IgD-negative memory B cell (primary cell): Measurements from ENCODE around the gene LLCFC1. TPM values are rescaled to one million over a fixed set of nuclear protein-coding genes. Genes with fewer than 3 reads are reported as not detected.

ENCODE experiments used
- H3K27ac Mint-ChIP-seq, 3 donors: one replicate each; pipeline ENCODE4 v1.8.0; 2020 to 2022; ENCODE audit warnings: mild to moderate bottlenecking in 3 of 3, mixed read lengths in 3 of 3, moderate library complexity in 1 of 3
- H3K27me3 Mint-ChIP-seq: one replicate; pipeline ENCODE4 v1.8.0; 2021; ENCODE audit warnings: mixed read lengths
- H3K36me3 Mint-ChIP-seq: one replicate; pipeline ENCODE4 v1.8.0; 2020; ENCODE audit warnings: mild to moderate bottlenecking, mixed read lengths
- H3K4me1 Mint-ChIP-seq, 3 donors: one replicate each; pipeline ENCODE4 v1.8.0; 2020 to 2022; ENCODE audit warnings: mixed read lengths in 3 of 3, mild to moderate bottlenecking in 1 of 3
- H3K4me3 Mint-ChIP-seq, 4 donors: one replicate each; pipeline ENCODE4 v1.8.0; 2020 to 2022; ENCODE audit warnings: mild to moderate bottlenecking in 4 of 4, mixed read lengths in 4 of 4, moderate library complexity in 3 of 4
- H3K9me3 Mint-ChIP-seq, 3 donors: one replicate each; pipeline ENCODE4 v1.8.0; 2020 to 2021; ENCODE audit warnings: mixed read lengths in 3 of 3, mild to moderate bottlenecking in 1 of 3
- polyA plus RNA-seq: library from polyadenylated mRNA; unstranded; fragments of 300-500 nt; fragmentation: Illumina TruSeq; gene quantifications from one replicate; pipeline ENCODE4 v1.2.3, GENCODE V29; 2021

LLCFC1 gene
- polyA plus RNA-seq, 1 donor from 2014 or later = not detected

GRCh38 chr7:142904128-142904527 lies 35.2 kb upstream of the LLCFC1 start:
- peaks cover 2% of the 10 kb centered on the region for H3K27me3 Mint-ChIP-seq
- H3K27ac Mint-ChIP-seq = no peak overlapping the region
- H3K4me3 Mint-ChIP-seq = no peak overlapping the region
- H3K36me3 Mint-ChIP-seq = no peaks in the 10 kb centered on the region
- H3K4me1 Mint-ChIP-seq = no peaks in the 10 kb centered on the region
- H3K9me3 Mint-ChIP-seq = peaks cover 2 to 8% (median 8%) of the 10 kb centered on the region in 3 donors

GRCh38 chr7:142905759-142906158 lies 33.5 kb upstream of the LLCFC1 start:
- Mint-ChIP-seq H3K27me3 (peaks cover 4% of the 10 kb centered on the region), H3K27ac (no peak overlapping the region), H3K36me3 (no peaks in the 10 kb centered on the region), H3K4me3 (no peak overlapping the region), H3K9me3 (peaks cover 2 to 8% (median 8%) of the 10 kb centered on the region in 3 donors), H3K4me1 (no peaks in the 10 kb centered on the region)

GRCh38 chr7:142906643-142907042 lies 32.6 kb upstream of the LLCFC1 start:
- Mint-ChIP-seq H3K36me3 (no peaks in the 10 kb centered on the region), H3K9me3 (peaks cover 2 to 8% (median 6%) of the 10 kb centered on the region in 3 donors), H3K27ac (no peak overlapping the region), H3K27me3 (peaks cover 6% of the 10 kb centered on the region), H3K4me1 (no peaks in the 10 kb centered on the region), H3K4me3 (no peak overlapping the region)

GRCh38 chr7:142908290-142908689 lies 31.0 kb upstream of the LLCFC1 start:
- H3K27me3 Mint-ChIP-seq = peaks cover 11% of the 10 kb centered on the region
- no peaks in the 10 kb centered on the region for H3K36me3 Mint-ChIP-seq
- H3K9me3 Mint-ChIP-seq = peaks cover 0 to 4% (median 4%) of the 10 kb centered on the region in 3 donors

DNA sequence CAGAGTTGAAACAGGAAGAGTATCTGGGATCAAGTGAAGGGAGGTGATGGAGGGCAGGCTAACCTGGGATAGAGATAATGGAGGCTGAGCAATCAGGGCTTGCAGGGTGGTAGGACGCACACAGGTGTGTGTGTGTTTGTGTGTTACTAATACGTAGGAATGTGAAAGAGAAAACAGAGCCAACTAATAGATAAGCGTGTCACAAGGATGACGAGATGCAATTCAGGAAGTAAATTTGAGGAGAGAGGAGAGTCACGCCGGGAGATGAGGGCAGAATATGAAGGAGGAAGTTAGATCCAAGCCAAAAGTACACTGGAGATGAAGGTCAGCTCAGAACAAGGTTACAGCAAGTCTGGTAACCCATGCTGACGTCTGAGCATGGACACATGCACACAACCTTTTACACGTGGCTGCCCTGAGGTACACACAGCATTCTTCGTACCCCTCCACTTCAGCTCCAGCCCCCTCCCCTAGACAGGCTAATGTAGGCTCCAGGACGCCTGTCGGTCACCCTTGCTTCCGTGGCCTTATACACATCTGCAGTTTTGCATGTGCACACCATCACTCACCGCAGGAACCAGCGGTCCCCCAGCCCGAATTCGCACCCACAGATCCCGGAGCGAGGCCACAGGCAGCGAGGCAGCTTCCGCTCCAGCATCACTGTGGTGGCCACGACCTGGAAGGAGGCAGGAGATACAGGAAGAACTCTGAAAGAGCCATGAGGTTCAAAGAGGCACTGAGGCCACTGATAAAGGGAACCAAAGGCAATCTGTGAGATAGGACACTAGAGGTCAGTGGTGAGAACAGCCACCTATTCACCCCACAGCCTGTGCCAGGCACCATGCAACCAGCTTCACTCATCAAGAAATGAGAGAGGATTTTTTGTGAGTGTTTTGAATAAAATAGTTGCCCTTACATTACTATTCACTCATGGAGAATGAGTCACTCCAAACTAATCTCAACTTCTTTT lies 30.1 kb upstream of the LLCFC1 start:
- H3K27ac Mint-ChIP-seq = no peak overlapping the region
- H3K4me1 Mint-ChIP-seq = peaks cover 0 to 4% (median 2%) of the 10 kb centered on the region in 3 donors
- H3K9me3 Mint-ChIP-seq = peaks cover 0 to 4% (median 4%) of the 10 kb centered on the region in 3 donors
- H3K4me3 Mint-ChIP-seq = peak overlapping the region in 1 of 4 donors; percentile 10
- peaks cover 15% of the 10 kb centered on the region for H3K27me3 Mint-ChIP-seq
- H3K36me3 Mint-ChIP-seq = no peaks in the 10 kb centered on the region

More at GRCh38 chr7:142908290-142908689, 31.0 kb upstream of the LLCFC1 start:
- H3K4me3 Mint-ChIP-seq = no peak overlapping the region
- no peak overlapping the region for H3K27ac Mint-ChIP-seq
- no peaks in the 10 kb centered on the region for H3K4me1 Mint-ChIP-seq

GRCh38 chr7:142910031-142910433 lies 29.3 kb upstream of the LLCFC1 start:
- H3K27me3 Mint-ChIP-seq = peaks cover 15% of the 10 kb centered on the region
- H3K36me3 Mint-ChIP-seq = no peaks in the 10 kb centered on the region
- no peak overlapping the region for H3K4me3 Mint-ChIP-seq
- no peaks in the 10 kb centered on the region for H3K9me3 Mint-ChIP-seq
- H3K4me1 Mint-ChIP-seq = peaks cover 0 to 4% (median 2%) of the 10 kb centered on the region in 3 donors
- H3K27ac Mint-ChIP-seq = no peak overlapping the region

GRCh38 chr7:142910481-142910880 lies 28.8 kb upstream of the LLCFC1 start:
- Mint-ChIP-seq H3K4me3 (peak overlapping the region in 1 of 4 donors; percentile 18), H3K4me1 (peaks cover 0 to 4% (median 2%) of the 10 kb centered on the region in 3 donors), H3K36me3 (no peaks in the 10 kb centered on the region), H3K27me3 (peaks cover 15% of the 10 kb centered on the region), H3K27ac (no peak overlapping the region), H3K9me3 (no peaks in the 10 kb centered on the region)

DNA sequence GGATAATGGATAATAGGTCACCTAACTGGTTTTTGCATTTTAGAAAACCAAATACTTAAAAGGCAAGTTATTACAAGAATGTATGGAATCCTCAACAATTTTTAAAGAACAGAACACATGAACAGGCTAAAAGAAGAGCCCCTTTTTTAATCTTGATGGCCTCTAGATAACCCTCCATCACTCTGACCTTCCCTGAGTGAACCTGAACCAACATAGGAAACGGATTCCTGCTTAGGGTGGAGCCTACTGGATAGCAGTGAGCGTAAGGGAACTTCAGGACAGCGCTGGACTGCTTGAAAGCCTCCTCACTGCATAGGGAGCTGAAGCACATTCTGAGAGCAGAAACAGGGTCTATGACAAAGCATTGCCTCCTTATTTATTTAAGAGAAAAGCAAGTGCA lies 26.2 kb upstream of the LLCFC1 start:
- Mint-ChIP-seq H3K4me1 (peaks cover 0 to 4% (median 2%) of the 10 kb centered on the region in 3 donors), H3K27me3 (peaks cover 14% of the 10 kb centered on the region), H3K36me3 (no peaks in the 10 kb centered on the region), H3K27ac (no peak overlapping the region), H3K9me3 (no peaks in the 10 kb centered on the region), H3K4me3 (no peak overlapping the region)

- H3K36me3 Mint-ChIP-seq = no peaks in the 10 kb centered on the region
- no peaks in the 10 kb centered on the region for H3K9me3 Mint-ChIP-seq
- no peak overlapping the region for H3K4me3 Mint-ChIP-seq
- H3K27me3 Mint-ChIP-seq = peaks cover 18% of the 10 kb centered on the region
- H3K27ac Mint-ChIP-seq = no peak overlapping the region
- peaks cover 0 to 4% (median 2%) of the 10 kb centered on the region in 3 donors for H3K4me1 Mint-ChIP-seq
Observed at GRCh38 chr7:142913566-142913965, 25.7 kb upstream of the LLCFC1 start.

- Mint-ChIP-seq H3K9me3 (no peaks in the 10 kb centered on the region), H3K27ac (no peak overlapping the region)
Observed at GRCh38 chr7:142914121-142914520, 25.2 kb upstream of the LLCFC1 start.

GRCh38 chr7:142915315-142915714 lies 24.0 kb upstream of the LLCFC1 start:
- no peaks in the 10 kb centered on the region for H3K9me3 Mint-ChIP-seq
- H3K4me3 Mint-ChIP-seq = no peak overlapping the region
- H3K36me3 Mint-ChIP-seq = no peaks in the 10 kb centered on the region
- H3K27ac Mint-ChIP-seq = no peak overlapping the region
- peaks cover 0 to 4% (median 2%) of the 10 kb centered on the region in 3 donors for H3K4me1 Mint-ChIP-seq
- H3K27me3 Mint-ChIP-seq = peaks cover 18% of the 10 kb centered on the region

More at GRCh38 chr7:142914121-142914520, 25.2 kb upstream of the LLCFC1 start:
- Mint-ChIP-seq H3K27me3 (peaks cover 19% of the 10 kb centered on the region), H3K4me3 (no peak overlapping the region), H3K4me1 (peaks cover 0 to 4% (median 2%) of the 10 kb centered on the region in 3 donors), H3K36me3 (no peaks in the 10 kb centered on the region)

GRCh38 chr7:142916508-142916907 lies 22.8 kb upstream of the LLCFC1 start:
- Mint-ChIP-seq H3K27me3 (peaks cover 18% of the 10 kb centered on the region), H3K27ac (no peak overlapping the region)

GRCh38 chr7:142917447-142917846 lies 21.8 kb upstream of the LLCFC1 start:
- Mint-ChIP-seq H3K4me3 (no peak overlapping the region), H3K9me3 (no peaks in the 10 kb centered on the region), H3K36me3 (no peaks in the 10 kb centered on the region), H3K4me1 (peaks cover 0 to 4% (median 2%) of the 10 kb centered on the region in 3 donors), H3K27ac (no peak overlapping the region), H3K27me3 (peaks cover 13% of the 10 kb centered on the region)

More at GRCh38 chr7:142916508-142916907, 22.8 kb upstream of the LLCFC1 start:
- H3K4me3 Mint-ChIP-seq = no peak overlapping the region
- no peaks in the 10 kb centered on the region for H3K9me3 Mint-ChIP-seq
- H3K4me1 Mint-ChIP-seq = peaks cover 0 to 4% (median 2%) of the 10 kb centered on the region in 3 donors
- H3K36me3 Mint-ChIP-seq = no peaks in the 10 kb centered on the region

GRCh38 chr7:142918901-142919300 lies 20.4 kb upstream of the LLCFC1 start:
- no peaks in the 10 kb centered on the region for H3K9me3 Mint-ChIP-seq
- H3K4me1 Mint-ChIP-seq = peaks cover 0 to under 1% (median under 1%) of the 10 kb centered on the region in 3 donors
- peaks cover 10% of the 10 kb centered on the region for H3K27me3 Mint-ChIP-seq
- H3K4me3 Mint-ChIP-seq = no peak overlapping the region
- H3K36me3 Mint-ChIP-seq = no peaks in the 10 kb centered on the region
- no peak overlapping the region for H3K27ac Mint-ChIP-seq

GRCh38 chr7:142919656-142920055 lies 19.6 kb upstream of the LLCFC1 start:
- H3K27ac Mint-ChIP-seq = no peak overlapping the region
- no peaks in the 10 kb centered on the region for H3K36me3 Mint-ChIP-seq
- no peak overlapping the region for H3K4me3 Mint-ChIP-seq
- peaks cover 6% of the 10 kb centered on the region for H3K27me3 Mint-ChIP-seq
- H3K9me3 Mint-ChIP-seq = no peaks in the 10 kb centered on the region
- no peaks in the 10 kb centered on the region for H3K4me1 Mint-ChIP-seq
